HG02623 (cell line): Measurements from ENCODE around the gene MFAP1.
"Not testable (repeated sequence)": the region's sequence is repeated elsewhere in the genome, so short reads cannot be mapped to it uniquely, and the experiment has no call there.

Experiments used
- ATAC-seq: cut with Tn5 transposase; IDR thresholded peaks from one replicate; pipeline ENCODE4 v1.9.1; 2021; ENCODE audit warnings: moderate library complexity; ENCODE audit not compliant: unreplicated experiment

MFAP1 gene

GRCh38 chr15:43825305-43825704 is 815 bp upstream of the MFAP1 start:
- ATAC-seq, result not testable (repeated sequence)

- ATAC-seq, result no peak
Observed at GRCh38 chr15:43821505-43821904, 3.0 kb downstream of the MFAP1 start.

GRCh38 chr15:43815064-43815463 is 9.4 kb downstream of the MFAP1 start:
- ATAC-seq, result not testable (repeated sequence)

- peak; percentile 61 for ATAC-seq
Observed at GRCh38 chr15:43808960-43809678, 15.4 kb downstream of the MFAP1 start.

- no peak for ATAC-seq
Observed at GRCh38 chr15:43808435-43808950, 16.0 kb downstream of the MFAP1 start.

- not testable (repeated sequence) for ATAC-seq
Observed at GRCh38 chr15:43802676-43803075, 21.8 kb downstream of the MFAP1 start.

- ATAC-seq, result peak; percentile 86
Observed at GRCh38 chr15:43800286-43801141, 24.0 kb downstream of the MFAP1 start, which contains the start of gene HYPK. TSS of gene HYPK (plus strand) at chr15:43800599. CDS start at chr15:43800623, 24 bp downstream.

GRCh38 chr15:43799945-43800285 is 24.6 kb downstream of the MFAP1 start, which contains the start of gene SERINC4:
TSS of gene SERINC4 (minus strand) at chr15:43800220. CDS start at chr15:43799986, 234 bp downstream.
- no peak for ATAC-seq

- ATAC-seq, result no peak
Observed at GRCh38 chr15:43799209-43799944, 25.1 kb downstream of the MFAP1 start.

- ATAC-seq, result no peak
Observed at GRCh38 chr15:43796566-43796965, 27.9 kb downstream of the MFAP1 start.

- ATAC-seq, result no peak
Observed at GRCh38 chr15:43795997-43796396, 28.5 kb downstream of the MFAP1 start.

- ATAC-seq, result no peak
Observed at GRCh38 chr15:43795197-43795596, 29.3 kb downstream of the MFAP1 start.

- no peak for ATAC-seq
Observed at GRCh38 chr15:43794269-43795037, 30.0 kb downstream of the MFAP1 start.

- ATAC-seq, result no peak
Observed at GRCh38 chr15:43793647-43794046, 30.8 kb downstream of the MFAP1 start.

- no peak for ATAC-seq
Observed at GRCh38 chr15:43792761-43793476, 31.6 kb downstream of the MFAP1 start.

- peak; percentile 89 for ATAC-seq
Observed at GRCh38 chr15:43791993-43792760, 32.3 kb downstream of the MFAP1 start, which contains the start of gene SERF2. TSS of gene SERF2 (plus strand) at chr15:43792320. CDS start at chr15:43792377, 57 bp downstream.

- no peak for ATAC-seq
Observed at GRCh38 chr15:43789409-43789808, 35.1 kb downstream of the MFAP1 start.

- ATAC-seq, result no peak
Observed at GRCh38 chr15:43779016-43779415, 45.5 kb downstream of the MFAP1 start.
